K562 (cell line): Measurements from ENCODE around the gene S100A3. TPM values are rescaled to one million over a fixed set of nuclear protein-coding genes. Genes with fewer than 3 reads are reported as not detected.

Experiments
- ARNT ChIP-seq, 2 experiments: fragments of 450-650 bp; IDR thresholded peaks; 2 replicates each; pipeline ENCODE4 v1.6.1; 2016; ENCODE audit warnings: mild to moderate bottlenecking in 1 of 2
- CGGBP1 ChIP-seq: fragments of 250-450 bp; sonication (Bioruptor Pico); IDR thresholded peaks from 2 replicates; pipeline ENCODE4 v1.9.0; 2021; ENCODE audit warnings: mild to moderate bottlenecking
- CREB3 ChIP-seq: fragments of 450-650 bp; conservative IDR thresholded peaks from 2 replicates; pipeline ENCODE4 v1.6.1; 2016; ENCODE audit warnings: missing genetic modification characterization, low read depth, mild to moderate bottlenecking, missing compliant biosample characterization, moderate library complexity
- EWSR1 ChIP-seq: fragments of 450-650 bp; IDR thresholded peaks from 2 replicates; pipeline ENCODE4 v1.6.1; 2018; ENCODE audit warnings: borderline replicate concordance, mild to moderate bottlenecking, low read depth, moderate library complexity; ENCODE audit not compliant: partially characterized antibody
- GABPB1 ChIP-seq: sonication (generic); formaldehyde crosslinking; IDR thresholded peaks from 2 replicates; pipeline ENCODE4 v1.8.0; 2022; ENCODE audit warnings: mild to moderate bottlenecking, missing genetic modification reagents
- MXI1 ChIP-seq: IDR thresholded peaks from 2 replicates; pipeline ENCODE4 v1.6.1; 2011; ENCODE audit warnings: low read depth, mild to moderate bottlenecking, improper control_type of control experiment, low read length
- NEUROD1 ChIP-seq: fragments of 150-350 bp; IDR thresholded peaks from 2 replicates; pipeline ENCODE4 v1.6.1; 2014; ENCODE audit warnings: borderline replicate concordance, low read length, low read depth; ENCODE audit not compliant: partially characterized antibody
- RAD21 ChIP-seq, 2 experiments: fragments of 250-450 bp in 1 of 2; fragments of 450-650 bp in 1 of 2; sonication (Bioruptor Pico) in 1 of 2; formaldehyde crosslinking in 1 of 2; IDR thresholded peaks in 1 of 2; conservative IDR thresholded peaks in 1 of 2; 2 replicates each; pipeline versions ENCODE4 v1.4.0 to v1.8.0; 2020 to 2022; ENCODE audit warnings: mild to moderate bottlenecking in 2 of 2, moderate library complexity in 1 of 2
- RERE ChIP-seq: sonication (generic); formaldehyde crosslinking; IDR thresholded peaks from 2 replicates; pipeline ENCODE4 v1.8.0; 2023; ENCODE audit warnings: missing genetic modification reagents, mild to moderate bottlenecking, borderline replicate concordance
- SMARCB1 ChIP-seq: IDR thresholded peaks from 2 replicates; pipeline ENCODE4 v1.6.1; 2011; ENCODE audit warnings: improper control_type of control experiment, low read depth; ENCODE audit not compliant: insufficient read length
- SOX6 ChIP-seq: fragments of 450-650 bp; IDR thresholded peaks from 2 replicates; pipeline ENCODE4 v1.6.1; 2014; ENCODE audit warnings: mild to moderate bottlenecking
- TARDBP ChIP-seq: fragments of 450-650 bp; IDR thresholded peaks from 2 replicates; pipeline ENCODE4 v1.6.1; 2016
- ZNF184 ChIP-seq: sonication (generic); formaldehyde crosslinking; IDR thresholded peaks from 2 replicates; pipeline ENCODE4 v1.5.0; 2020; ENCODE audit warnings: missing genetic modification reagents
- ZNF282 ChIP-seq: sonication (generic); formaldehyde crosslinking; IDR thresholded peaks from 2 replicates; pipeline ENCODE4 v1.8.1; 2023; ENCODE audit warnings: missing genetic modification reagents
- ZNF589 ChIP-seq: fragments of 200-800 bp; sonication (Bioruptor generic); IDR thresholded peaks from 2 replicates; pipeline ENCODE4 v1.6.1; 2016; ENCODE audit warnings: low read depth, missing genetic modification characterization, missing compliant biosample characterization
- ZNF592 ChIP-seq: fragments of 450-650 bp; IDR thresholded peaks from 2 replicates; pipeline ENCODE4 v1.6.1; 2017; ENCODE audit warnings: antibody characterized with exemption, mild to moderate bottlenecking
- polyA plus RNA-seq, 8 experiments: library from polyadenylated mRNA; depleted of rRNA in 4 of 8; stranded (reverse) in 5 of 8; unstranded in 3 of 8; fragments of >200 nt; fragmentation: Nextera tagmentation in 2 of 8; fragmentation: Illumina TruSeq in 1 of 8; extraction: Ambion mirVana in 2 of 8; extraction: Trizol in 1 of 8; gene quantifications; 2 replicates each; pipeline versions ENCODE4 v1.2.1 to v1.2.3, GENCODE V29; 2011 to 2014; ENCODE audit warnings: inconsistent platforms in 1 of 8, missing spikeins in 1 of 8
- total RNA-seq, 7 experiments: library from RNA; depleted of rRNA in 6 of 7; stranded (reverse); fragments of >200 nt in 6 of 7; fragmentation: Illumina TruSeq in 2 of 7; extraction: Trizol in 2 of 7; gene quantifications; 2 replicates each; pipeline versions ENCODE4 v1.2.1 to v1.2.3, GENCODE V29; 2011 to 2021; ENCODE audit warnings: low replicate concordance in 1 of 7

S100A3 gene
- total and polyA plus RNA-seq, 9 of the 15 experiments (the other 6 are each of a cell fraction or from before 2014, with no cell fraction given): 0.08 to 1.7 (median 0.18) TPM; not detected in 4

GRCh38 chr1:153568367-153569099, 19.5 kb upstream of the S100A3 start (continued):
- TF ChIP-seq NEUROD1 (no peak), RAD21 (CRISPR knock-in tag; conservative IDR thresholded peaks at IDR 0.05 in 1 of 2, IDR thresholded peaks at IDR 0.05 in 1 of 2) (peak; percentile 99), ZNF282 (no peak), SOX6 (peak; percentile 39; the same call in 1 of the 2 replicates), CREB3 (tag) (no peak), MXI1 (no peak), ARNT (IDR thresholded peaks at IDR 0.05) (peak in 1 of 2 experiments; percentile 32; a peak in 1 of 4 replicates), ZNF592 (peak; percentile 76), CGGBP1 (no peak), TARDBP (no peak), GABPB1 (peak; percentile 55), RERE (no peak), ZNF589 (CRISPR knock-in tag) (no peak), ZNF184 (CRISPR knock-in tag) (no peak), SMARCB1 (no peak), EWSR1 (no peak)
